Activated T-helper 17 cell treated with anti-CD3 and anti-CD28 coated beads, Interleukin-2, amount 50 U/mL, for 72 hours (primary cell): ENCODE results near the gene CREM. TPM values are rescaled to one million over a fixed set of nuclear protein-coding genes. Genes with fewer than 3 reads are reported as not detected.
A peak's percentile ranks its signal among the peaks of the same experiment; 100 is the strongest.

Experiments used
- ATAC-seq: fragments of 150-1000 bp; cut with Tn5 transposase; replicated peaks from 2 replicates; pipeline ENCODE4 v1.10.0; 2021; ENCODE audit warnings: mild to moderate bottlenecking, moderate library complexity
- H3K27ac Mint-ChIP-seq: one replicate; pipeline ENCODE4 v1.8.0; 2022; ENCODE audit warnings: mixed read lengths
- H3K27me3 Mint-ChIP-seq: one replicate; pipeline ENCODE4 v1.8.0; 2022; ENCODE audit warnings: mixed read lengths
- H3K36me3 Mint-ChIP-seq: one replicate; pipeline ENCODE4 v1.8.0; 2022; ENCODE audit warnings: low read depth, mild to moderate bottlenecking, mixed read lengths
- H3K4me1 Mint-ChIP-seq: one replicate; pipeline ENCODE4 v1.8.0; 2022; ENCODE audit warnings: mixed read lengths
- H3K4me3 Mint-ChIP-seq: one replicate; pipeline ENCODE4 v1.8.0; 2022; ENCODE audit warnings: mild to moderate bottlenecking, mixed read lengths
- H3K9me3 Mint-ChIP-seq: one replicate; pipeline ENCODE4 v1.8.0; 2022; ENCODE audit warnings: mixed read lengths
- total RNA-seq, 2 donors: library from RNA; stranded (reverse); gene quantifications; one replicate each; pipeline ENCODE4 v1.2.3, GENCODE V29; 2022

Gene CREM
- total RNA-seq, 2 donors from 2014 or later, result 126 to 150 TPM

GRCh38 chr10:35124540-35124939 lies 2.1 kb upstream of the CREM start:
- H3K4me1 Mint-ChIP-seq, result peaks cover 32% of the 10 kb centered on the region
- peak overlapping the region; percentile 96 for H3K27ac Mint-ChIP-seq
- no peak for ATAC-seq
- peak overlapping the region; percentile 87 for H3K4me3 Mint-ChIP-seq
- H3K9me3 Mint-ChIP-seq, result no peaks in the 10 kb centered on the region
- H3K27me3 Mint-ChIP-seq, result no peaks in the 10 kb centered on the region
- H3K36me3 Mint-ChIP-seq, result peaks cover 22% of the 10 kb centered on the region

GRCh38 chr10:35126062-35126529 lies 550 bp upstream of the CREM start:
- peak overlapping the region; percentile 96 for H3K27ac Mint-ChIP-seq
- H3K4me3 Mint-ChIP-seq, result peak overlapping the region; percentile 87
- peaks cover 38% of the 10 kb centered on the region for H3K4me1 Mint-ChIP-seq
- peaks cover 23% of the 10 kb centered on the region for H3K36me3 Mint-ChIP-seq
- no peaks in the 10 kb centered on the region for H3K27me3 Mint-ChIP-seq
- H3K9me3 Mint-ChIP-seq, result no peaks in the 10 kb centered on the region
- no peak for ATAC-seq

DNA sequence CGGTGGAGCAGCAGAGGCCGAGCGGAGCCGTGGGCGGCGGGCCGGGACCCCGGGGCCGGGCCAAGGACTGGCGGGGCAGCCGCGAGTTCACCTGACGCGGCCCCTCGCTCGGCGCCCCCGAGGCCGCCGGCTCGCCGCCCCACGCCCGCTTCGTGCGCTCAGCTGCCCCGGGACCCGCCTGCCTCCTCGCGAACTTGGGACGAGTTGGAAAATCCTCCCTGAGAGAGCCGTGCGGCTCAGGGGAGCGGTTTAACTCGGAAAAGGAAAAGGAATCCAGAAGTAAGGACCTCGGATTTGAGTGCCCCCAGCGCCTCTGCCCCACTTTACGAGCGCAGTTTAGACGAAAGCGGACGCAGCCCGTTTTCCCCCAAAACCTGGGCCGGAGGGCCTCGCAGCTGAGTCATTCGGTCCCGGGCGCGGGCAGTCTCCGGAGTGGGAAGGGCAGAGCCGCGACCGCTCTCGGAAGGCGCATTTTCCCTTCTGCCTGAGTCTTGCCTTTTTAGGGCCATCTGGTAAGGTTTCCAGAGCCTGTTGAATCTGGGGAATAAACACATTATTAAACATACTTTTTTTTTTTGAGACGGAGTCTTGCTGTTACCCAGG lies 744 bp downstream of the CREM start:
- peaks cover 41% of the 10 kb centered on the region for H3K4me1 Mint-ChIP-seq
- H3K4me3 Mint-ChIP-seq, result peak overlapping the region; percentile 87
- peak; percentile 29 for ATAC-seq
- no peaks in the 10 kb centered on the region for H3K27me3 Mint-ChIP-seq
- no peaks in the 10 kb centered on the region for H3K9me3 Mint-ChIP-seq
- H3K36me3 Mint-ChIP-seq, result peaks cover 23% of the 10 kb centered on the region
- peak overlapping the region; percentile 96 for H3K27ac Mint-ChIP-seq

GRCh38 chr10:35129185-35129674 lies 2.6 kb downstream of the CREM start:
- Mint-ChIP-seq H3K27me3 (no peaks in the 10 kb centered on the region), H3K9me3 (no peaks in the 10 kb centered on the region)
- ATAC-seq, result no peak

DNA sequence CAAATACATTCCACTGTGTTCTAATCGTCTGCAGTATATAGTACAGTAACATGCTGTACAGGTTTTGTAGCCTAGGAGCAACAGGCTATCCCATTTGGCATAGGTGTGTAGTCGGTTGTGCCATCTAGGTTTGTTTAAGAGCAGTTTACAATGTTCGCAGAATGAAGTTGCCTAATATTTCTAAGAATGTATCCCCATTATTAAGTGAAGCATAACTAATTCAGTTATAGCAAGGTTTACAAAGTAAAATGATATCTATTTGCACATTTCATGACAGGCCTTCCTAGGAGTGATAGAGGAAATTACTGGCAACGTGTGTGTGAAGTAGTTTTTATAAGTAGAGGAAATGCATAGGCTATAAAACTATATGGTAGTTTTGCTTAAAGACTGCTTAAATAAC lies 4.0 kb downstream of the CREM start:
- Mint-ChIP-seq H3K9me3 (no peaks in the 10 kb centered on the region), H3K36me3 (peaks cover 29% of the 10 kb centered on the region), H3K27ac (peak overlapping the region; percentile 64), H3K4me1 (peaks cover 38% of the 10 kb centered on the region), H3K27me3 (no peaks in the 10 kb centered on the region), H3K4me3 (peak overlapping the region; percentile 87)
- no peak for ATAC-seq

More at GRCh38 chr10:35129185-35129674, 2.6 kb downstream of the CREM start:
- Mint-ChIP-seq H3K4me3 (peak overlapping the region; percentile 87), H3K27ac (peak overlapping the region; percentile 96), H3K36me3 (peaks cover 29% of the 10 kb centered on the region), H3K4me1 (peaks cover 45% of the 10 kb centered on the region)

DNA sequence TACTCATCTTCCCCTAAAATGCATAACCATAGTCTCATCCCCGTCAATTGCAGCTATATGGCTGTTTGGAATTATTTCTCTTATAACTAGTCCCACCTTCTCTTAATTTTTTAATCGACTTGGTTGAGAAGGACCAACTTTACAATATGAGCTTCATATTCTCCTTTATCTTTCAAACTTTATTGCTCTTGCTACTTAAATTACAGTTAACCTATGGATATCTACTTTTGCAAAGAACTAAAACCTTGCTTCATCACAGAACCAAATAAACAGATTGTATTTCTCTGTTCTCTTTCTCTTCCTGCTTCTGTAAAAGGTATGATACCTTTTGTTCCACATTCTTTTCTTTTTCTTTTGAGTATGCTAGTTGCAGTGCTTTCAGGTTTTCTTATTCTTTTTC lies 6.1 kb downstream of the CREM start:
- H3K27ac Mint-ChIP-seq, result peak overlapping the region; percentile 64
- H3K9me3 Mint-ChIP-seq, result no peaks in the 10 kb centered on the region
- H3K4me1 Mint-ChIP-seq, result peaks cover 41% of the 10 kb centered on the region
- H3K36me3 Mint-ChIP-seq, result peaks cover 25% of the 10 kb centered on the region
- no peaks in the 10 kb centered on the region for H3K27me3 Mint-ChIP-seq
- H3K4me3 Mint-ChIP-seq, result peak overlapping the region; percentile 87
- ATAC-seq, result no peak

- no peaks in the 10 kb centered on the region for H3K27me3 Mint-ChIP-seq
- H3K27ac Mint-ChIP-seq, result peak overlapping the region; percentile 64
- H3K9me3 Mint-ChIP-seq, result no peaks in the 10 kb centered on the region
- peaks cover 16% of the 10 kb centered on the region for H3K36me3 Mint-ChIP-seq
- peaks cover 36% of the 10 kb centered on the region for H3K4me1 Mint-ChIP-seq
- peak overlapping the region; percentile 87 for H3K4me3 Mint-ChIP-seq
- ATAC-seq, result peak; percentile 41
Observed at GRCh38 chr10:35133586-35133985, 6.9 kb downstream of the CREM start.

DNA sequence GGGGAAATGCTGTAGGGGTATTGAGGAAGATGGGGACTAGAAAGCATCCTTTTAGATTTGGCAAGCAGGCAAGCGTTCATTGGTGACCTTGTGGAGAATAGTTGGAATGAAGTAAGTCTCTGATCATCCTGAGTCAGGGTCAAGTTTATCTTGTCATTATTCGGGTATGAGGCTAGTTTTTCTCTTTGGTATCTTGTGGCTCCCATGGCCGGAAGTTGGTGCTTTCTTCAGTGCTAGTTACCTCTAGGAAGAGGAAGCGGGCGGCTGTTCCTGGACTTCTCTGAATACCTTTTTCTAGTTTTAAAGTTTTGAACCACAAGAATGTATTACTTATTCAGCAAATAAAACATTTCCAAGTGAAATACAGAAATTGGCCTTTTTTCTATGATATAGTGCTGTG lies 9.2 kb downstream of the CREM start:
- Mint-ChIP-seq H3K4me3 (peak overlapping the region; percentile 68), H3K27ac (peak overlapping the region; percentile 78), H3K4me1 (peaks cover 27% of the 10 kb centered on the region), H3K36me3 (peaks cover 6% of the 10 kb centered on the region), H3K27me3 (no peaks in the 10 kb centered on the region), H3K9me3 (no peaks in the 10 kb centered on the region)
- peak; percentile 62 for ATAC-seq

DNA sequence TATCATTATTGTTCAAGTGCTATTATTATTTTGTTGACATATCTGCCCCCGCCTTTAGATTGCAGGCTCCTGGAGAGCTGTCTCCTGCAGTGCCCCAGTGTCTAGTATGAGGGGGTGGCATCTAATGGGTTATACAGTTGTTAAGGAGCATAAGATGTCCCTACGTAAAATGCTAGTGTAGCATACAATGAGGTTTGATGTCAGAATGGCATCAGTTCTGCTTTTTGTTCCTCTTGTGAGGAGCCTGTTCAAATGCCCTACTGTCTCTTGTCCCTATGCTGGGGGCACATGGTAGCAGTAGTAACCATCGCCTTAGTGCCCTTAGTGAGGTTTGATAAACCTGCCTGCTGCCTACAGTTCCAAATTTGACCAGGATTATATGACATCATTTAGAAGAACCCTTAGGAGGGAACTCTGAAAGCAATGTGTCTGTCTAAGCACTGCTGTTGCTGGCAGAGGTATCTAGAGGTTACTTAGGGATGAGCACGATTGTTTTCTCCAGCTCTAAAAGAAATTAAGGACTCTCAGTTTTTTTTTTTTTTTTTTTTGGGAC lies 9.7 kb downstream of the CREM start:
- Mint-ChIP-seq H3K4me3 (peak overlapping the region; percentile 68), H3K27ac (peak overlapping the region; percentile 78), H3K4me1 (peaks cover 23% of the 10 kb centered on the region), H3K36me3 (peaks cover 6% of the 10 kb centered on the region), H3K27me3 (no peaks in the 10 kb centered on the region), H3K9me3 (no peaks in the 10 kb centered on the region)
- no peak for ATAC-seq

DNA sequence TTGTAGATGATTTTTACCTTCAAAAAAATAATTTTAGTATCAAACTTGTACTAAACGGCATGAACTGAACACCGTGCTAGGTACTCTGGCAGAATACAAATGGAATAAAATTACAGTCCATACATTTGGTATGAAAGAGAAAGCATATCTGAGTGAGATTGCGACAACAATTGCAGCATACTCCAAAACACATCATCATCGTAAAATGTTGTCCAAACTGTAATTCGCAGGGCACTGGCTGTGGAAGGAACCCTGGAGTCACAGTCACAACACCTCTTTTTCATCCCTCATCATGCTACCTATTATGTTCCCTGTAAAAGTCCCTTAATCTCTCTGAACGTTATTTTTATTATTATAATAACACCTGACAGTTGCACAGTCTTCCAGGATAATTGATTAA lies 13.5 kb downstream of the CREM start:
- H3K27ac Mint-ChIP-seq, result no peak overlapping the region
- H3K4me3 Mint-ChIP-seq, result no peak overlapping the region
- no peaks in the 10 kb centered on the region for H3K27me3 Mint-ChIP-seq
- H3K9me3 Mint-ChIP-seq, result peaks cover 3% of the 10 kb centered on the region
- H3K4me1 Mint-ChIP-seq, result peaks cover 25% of the 10 kb centered on the region
- ATAC-seq, result no peak
- H3K36me3 Mint-ChIP-seq, result peaks cover 5% of the 10 kb centered on the region

DNA sequence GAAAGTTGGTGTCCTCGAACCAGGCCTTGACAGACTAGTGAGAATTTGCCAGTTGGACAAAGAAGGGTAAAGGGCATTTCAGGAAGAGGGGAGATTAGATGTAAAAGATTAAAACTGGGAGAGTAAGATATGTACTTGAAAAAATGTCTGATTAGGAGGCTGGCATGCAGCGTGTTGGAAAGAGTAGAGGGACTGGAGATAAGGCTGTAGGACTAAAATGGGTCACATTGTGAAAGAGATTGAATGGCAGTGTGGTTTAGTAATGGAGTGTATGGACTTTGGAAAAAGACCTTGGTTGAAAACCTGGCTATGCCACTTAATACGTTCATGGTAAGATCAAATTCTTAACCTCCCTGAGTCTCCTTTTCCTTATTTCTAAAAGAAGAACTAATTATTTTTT lies 14.1 kb downstream of the CREM start:
- peaks cover 23% of the 10 kb centered on the region for H3K4me1 Mint-ChIP-seq
- no peak overlapping the region for H3K4me3 Mint-ChIP-seq
- no peak for ATAC-seq
- H3K27me3 Mint-ChIP-seq, result no peaks in the 10 kb centered on the region
- H3K27ac Mint-ChIP-seq, result no peak overlapping the region
- H3K9me3 Mint-ChIP-seq, result peaks cover 3% of the 10 kb centered on the region
- H3K36me3 Mint-ChIP-seq, result peaks cover 5% of the 10 kb centered on the region

GRCh38 chr10:35150308-35150707 lies 23.7 kb downstream of the CREM start:
- H3K27ac Mint-ChIP-seq, result peak overlapping the region; percentile 64
- H3K4me1 Mint-ChIP-seq, result peaks cover 42% of the 10 kb centered on the region
- no peak for ATAC-seq
- peaks cover 27% of the 10 kb centered on the region for H3K36me3 Mint-ChIP-seq
- H3K27me3 Mint-ChIP-seq, result no peaks in the 10 kb centered on the region
- H3K9me3 Mint-ChIP-seq, result no peaks in the 10 kb centered on the region
- H3K4me3 Mint-ChIP-seq, result peak overlapping the region; percentile 68

- Mint-ChIP-seq H3K36me3 (peaks cover 34% of the 10 kb centered on the region), H3K27me3 (no peaks in the 10 kb centered on the region), H3K4me3 (no peak overlapping the region), H3K9me3 (no peaks in the 10 kb centered on the region), H3K4me1 (peaks cover 36% of the 10 kb centered on the region), H3K27ac (no peak overlapping the region)
- ATAC-seq, result no peak
Observed at GRCh38 chr10:35152992-35153391, 26.3 kb downstream of the CREM start.

GRCh38 chr10:35153716-35154115 lies 27.1 kb downstream of the CREM start:
- Mint-ChIP-seq H3K4me1 (peaks cover 31% of the 10 kb centered on the region), H3K27me3 (no peaks in the 10 kb centered on the region), H3K27ac (no peak overlapping the region)

DNA sequence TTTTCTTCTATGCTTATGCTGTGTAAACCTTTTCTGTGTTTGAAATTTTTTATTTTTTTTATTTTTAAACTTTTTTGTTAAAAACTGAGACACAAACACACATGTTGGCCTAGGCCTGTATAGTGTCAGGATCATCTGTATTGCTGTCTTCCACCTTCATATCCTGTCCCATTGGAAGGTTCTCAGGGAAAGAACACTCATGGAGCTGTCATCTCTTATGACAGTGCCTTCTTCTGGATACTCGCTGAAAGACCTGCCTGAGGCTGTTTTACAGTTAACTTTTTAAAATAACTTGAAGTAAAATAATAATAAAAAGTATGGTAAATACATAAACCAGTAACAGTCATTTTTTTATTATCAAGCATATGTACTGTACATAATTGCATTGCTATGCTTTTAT lies 34.1 kb downstream of the CREM start:
- Mint-ChIP-seq H3K4me3 (no peak overlapping the region), H3K9me3 (no peaks in the 10 kb centered on the region)

More at GRCh38 chr10:35153716-35154115, 27.1 kb downstream of the CREM start:
- Mint-ChIP-seq H3K4me3 (no peak overlapping the region), H3K9me3 (no peaks in the 10 kb centered on the region), H3K36me3 (peaks cover 38% of the 10 kb centered on the region)
- ATAC-seq, result no peak

More for the DNA sequence above, 34.1 kb downstream of the CREM start:
- Mint-ChIP-seq H3K36me3 (peaks cover 11% of the 10 kb centered on the region), H3K27me3 (no peaks in the 10 kb centered on the region), H3K4me1 (no peaks in the 10 kb centered on the region), H3K27ac (no peak overlapping the region)
- no peak for ATAC-seq
